Measurements from ENCODE around the gene ING3.

Gene ING3

DNA sequence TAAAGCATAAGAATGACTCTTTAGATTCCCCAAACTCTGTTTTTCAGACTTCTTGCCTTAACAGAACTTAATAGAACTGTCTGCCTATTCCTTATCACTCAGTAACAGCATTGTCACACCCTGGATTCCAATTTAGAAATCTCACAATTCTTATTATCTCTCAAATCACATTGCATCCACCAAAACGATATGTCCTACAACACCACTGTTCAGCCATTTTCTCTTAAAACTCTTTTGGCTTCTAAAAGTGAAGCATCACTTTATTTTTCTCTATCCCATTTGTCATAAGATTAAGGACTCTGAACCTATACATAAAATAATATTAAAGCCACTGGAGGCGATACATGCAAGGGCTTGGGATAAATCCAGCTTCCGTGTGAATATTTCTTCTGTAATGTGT, 36.7 kb downstream of the ING3 start:
- Histone ChIP-seq H3F3A (ENCODE audit: insufficient read depth) (no peaks in the 10 kb centered on the region), H3K36me3 (ENCODE audit: low read length) (no peaks in the 10 kb centered on the region), H3K9me2 (replicated peaks; ENCODE audit: insufficient read depth, low read length) (no peaks in the 10 kb centered on the region), H2AFZ (ENCODE audit: low read depth, low read length, severe bottlenecking) (no peak overlapping the region), H3K27me3 (ENCODE audit: low read length) (no peaks in the 10 kb centered on the region), H3K9ac (ENCODE audit: low read length) (no peak overlapping the region), H3K27ac (ENCODE audit: low read depth, low read length) (no peak overlapping the region), H3K9me3 (ENCODE audit: insufficient read depth, low read length) (no peaks in the 10 kb centered on the region), H3K4me3 (ENCODE audit: insufficient read depth, low read length, poor library complexity, severe bottlenecking) (no peak overlapping the region), H4K20me1 (ENCODE audit: low read depth, low read length) (no peaks in the 10 kb centered on the region), H3K79me2 (ENCODE audit: insufficient read depth, low read length) (no peaks in the 10 kb centered on the region), H3K4me2 (ENCODE audit: low read depth, low read length, poor library complexity, severe bottlenecking) (no peak overlapping the region)
- TF ChIP-seq, protein P1, sequence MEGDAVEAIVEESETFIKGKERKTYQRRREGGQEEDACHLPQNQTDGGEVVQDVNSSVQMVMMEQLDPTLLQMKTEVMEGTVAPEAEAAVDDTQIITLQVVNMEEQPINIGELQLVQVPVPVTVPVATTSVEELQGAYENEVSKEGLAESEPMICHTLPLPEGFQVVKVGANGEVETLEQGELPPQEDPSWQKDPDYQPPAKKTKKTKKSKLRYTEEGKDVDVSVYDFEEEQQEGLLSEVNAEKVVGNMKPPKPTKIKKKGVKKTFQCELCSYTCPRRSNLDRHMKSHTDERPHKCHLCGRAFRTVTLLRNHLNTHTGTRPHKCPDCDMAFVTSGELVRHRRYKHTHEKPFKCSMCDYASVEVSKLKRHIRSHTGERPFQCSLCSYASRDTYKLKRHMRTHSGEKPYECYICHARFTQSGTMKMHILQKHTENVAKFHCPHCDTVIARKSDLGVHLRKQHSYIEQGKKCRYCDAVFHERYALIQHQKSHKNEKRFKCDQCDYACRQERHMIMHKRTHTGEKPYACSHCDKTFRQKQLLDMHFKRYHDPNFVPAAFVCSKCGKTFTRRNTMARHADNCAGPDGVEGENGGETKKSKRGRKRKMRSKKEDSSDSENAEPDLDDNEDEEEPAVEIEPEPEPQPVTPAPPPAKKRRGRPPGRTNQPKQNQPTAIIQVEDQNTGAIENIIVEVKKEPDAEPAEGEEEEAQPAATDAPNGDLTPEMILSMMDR (IDR thresholded peaks at IDR 0.05; ENCODE audit: insufficient read depth, low read length, poor library complexity, severe bottlenecking), result no peak
- TF ChIP-seq EZH2phosphoT487 (conservative IDR thresholded peaks at IDR 0.05; ENCODE audit: low read length), result no peak

DNA sequence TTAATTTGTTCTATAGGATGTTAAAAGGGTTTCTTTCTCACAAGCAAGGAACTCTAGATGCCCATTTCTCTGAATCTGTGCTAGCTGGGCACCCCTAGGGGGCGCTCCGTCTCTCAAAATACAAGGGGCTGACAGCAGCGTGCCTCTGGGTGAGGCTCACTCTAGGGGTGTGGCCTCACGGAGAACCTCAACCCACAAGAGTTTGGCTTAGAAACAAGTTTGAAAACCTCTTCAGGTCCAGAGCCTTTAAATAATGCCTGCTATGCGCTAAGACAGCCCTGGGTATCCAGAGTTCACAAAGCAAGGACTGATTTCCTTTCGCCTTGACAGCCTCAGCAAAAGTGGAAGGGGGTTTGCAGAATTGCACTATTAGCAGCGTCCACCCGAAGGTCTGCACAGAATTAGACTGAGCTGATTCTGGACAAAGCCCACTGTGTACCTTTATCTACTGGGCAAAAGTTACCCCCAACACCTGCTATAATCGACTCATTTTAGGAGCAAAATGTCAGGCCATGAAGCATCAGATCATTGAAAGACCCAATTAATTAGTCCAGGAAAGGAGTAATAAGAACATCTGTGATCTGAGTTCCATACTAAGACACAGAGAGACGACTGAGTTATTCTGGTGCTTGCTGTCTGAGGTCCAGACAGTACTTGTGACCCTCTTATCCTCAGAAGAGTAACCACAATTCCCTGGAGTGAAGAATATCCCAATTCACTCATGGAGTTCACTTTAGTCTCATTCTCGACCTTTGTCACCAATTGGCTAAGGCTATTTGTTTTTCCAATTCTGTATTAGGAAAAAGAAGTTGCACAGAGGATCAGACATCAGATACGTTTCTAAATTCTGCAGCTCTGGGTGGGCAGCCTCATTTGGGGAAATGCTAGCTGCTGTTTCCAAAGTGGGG, 37.4 kb downstream of the ING3 start:
- TF ChIP-seq, protein P1 (IDR thresholded peaks at IDR 0.05; ENCODE audit: insufficient read depth, low read length, poor library complexity, severe bottlenecking), result peak; percentile 92
- no peak for TF ChIP-seq EZH2phosphoT487 (conservative IDR thresholded peaks at IDR 0.05; ENCODE audit: low read length)
- H2AFZ ChIP-seq (ENCODE audit: low read depth, low read length, severe bottlenecking), result peak overlapping the region; percentile 55
- H3K27me3 ChIP-seq (ENCODE audit: low read length), result no peaks in the 10 kb centered on the region
- peak overlapping the region; percentile 54 for H3K4me2 ChIP-seq (ENCODE audit: low read depth, low read length, poor library complexity, severe bottlenecking)
- H3K79me2 ChIP-seq (ENCODE audit: insufficient read depth, low read length), result no peaks in the 10 kb centered on the region
- H3K9me2 ChIP-seq (replicated peaks; ENCODE audit: insufficient read depth, low read length), result no peaks in the 10 kb centered on the region
- H3K9me3 ChIP-seq (ENCODE audit: insufficient read depth, low read length), result no peaks in the 10 kb centered on the region
- no peaks in the 10 kb centered on the region for H4K20me1 ChIP-seq (ENCODE audit: low read depth, low read length)
- no peaks in the 10 kb centered on the region for H3F3A ChIP-seq (ENCODE audit: insufficient read depth)
- no peak overlapping the region for H3K27ac ChIP-seq (ENCODE audit: low read depth, low read length)
- peak overlapping the region; percentile 20 for H3K4me3 ChIP-seq (ENCODE audit: insufficient read depth, low read length, poor library complexity, severe bottlenecking)
- peak overlapping the region; percentile 11; the same call in 1 of the 2 replicates for H3K9ac ChIP-seq (ENCODE audit: low read length)
- H3K36me3 ChIP-seq (ENCODE audit: low read length), result no peaks in the 10 kb centered on the region

DNA sequence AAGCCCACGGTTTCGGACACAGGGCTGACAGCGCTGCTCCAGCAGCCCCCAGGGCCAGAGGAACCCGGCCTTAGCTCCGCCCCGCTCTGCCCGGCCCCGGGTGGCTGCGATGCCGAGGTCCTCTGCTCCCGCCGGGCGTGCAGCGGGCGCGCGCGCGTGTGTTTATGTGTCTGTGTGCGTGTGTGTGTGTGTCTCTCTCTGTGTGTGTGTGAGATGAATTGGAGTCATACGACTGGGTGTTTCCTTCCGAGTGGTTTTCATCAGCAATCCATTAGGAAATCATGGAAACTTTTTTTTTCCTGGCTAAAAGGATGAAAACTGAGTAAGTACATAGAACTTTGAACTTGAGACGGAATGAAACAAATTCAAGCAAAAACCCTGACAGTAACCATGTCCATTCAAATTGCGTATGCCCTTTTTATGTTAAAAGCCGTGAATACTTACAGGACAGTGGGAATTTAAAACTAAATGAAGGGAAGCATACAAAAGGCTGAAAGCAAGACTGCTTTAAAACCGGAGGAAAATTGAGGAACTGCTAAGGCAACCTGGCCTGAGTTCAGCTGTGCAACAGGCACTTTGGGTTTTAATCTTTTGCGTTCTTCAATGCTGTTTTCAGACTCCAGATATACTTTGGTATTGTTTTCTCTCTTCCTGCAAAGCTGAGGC, 38.1 kb downstream of the ING3 start, which contains the start of gene CPED1:
CPED1 (plus strand) TSS at position 121 of the 666 bp plus-strand sequence. CDS start 911 bp downstream, outside the sequence.
- TF ChIP-seq, protein P1 (IDR thresholded peaks at IDR 0.05; ENCODE audit: insufficient read depth, low read length, poor library complexity, severe bottlenecking), result no peak
- TF ChIP-seq EZH2phosphoT487 (conservative IDR thresholded peaks at IDR 0.05; ENCODE audit: low read length), result no peak
- H3K27me3 ChIP-seq (ENCODE audit: low read length), result no peaks in the 10 kb centered on the region
- H3K36me3 ChIP-seq (ENCODE audit: low read length), result no peaks in the 10 kb centered on the region
- H3K9me2 ChIP-seq (replicated peaks; ENCODE audit: insufficient read depth, low read length), result no peaks in the 10 kb centered on the region
- no peaks in the 10 kb centered on the region for H4K20me1 ChIP-seq (ENCODE audit: low read depth, low read length)
- peak within 1 kb of the TSS; percentile 54 for H3K4me2 ChIP-seq (ENCODE audit: low read depth, low read length, poor library complexity, severe bottlenecking)
- peak within 1 kb of the TSS; percentile 20 for H3K4me3 ChIP-seq (ENCODE audit: insufficient read depth, low read length, poor library complexity, severe bottlenecking)
- no peak within 1 kb of the TSS for H3K27ac ChIP-seq (ENCODE audit: low read depth, low read length)
- H3K9ac ChIP-seq (ENCODE audit: low read length), result peak within 1 kb of the TSS; percentile 11; the same call in 1 of the 2 replicates
- no peaks in the 10 kb centered on the region for H3K79me2 ChIP-seq (ENCODE audit: insufficient read depth, low read length)
- no peaks in the 10 kb centered on the region for H3F3A ChIP-seq (ENCODE audit: insufficient read depth)
- peak within 1 kb of the TSS; percentile 55 for H2AFZ ChIP-seq (ENCODE audit: low read depth, low read length, severe bottlenecking)
- no peaks in the 10 kb centered on the region for H3K9me3 ChIP-seq (ENCODE audit: insufficient read depth, low read length)
